DMS153 treated with DMSO at 0.1 percent for 48 hours (cell line): ENCODE measurements around the gene PCDHB13.
"Not testable (repeated sequence)": the region's sequence is repeated elsewhere in the genome, so short reads cannot be mapped to it uniquely, and the experiment has no call there.

Experiments used
- DNase-seq: peaks from one replicate; lab custom pipeline; 2025; ENCODE audit not compliant: unreplicated experiment; lab: John Stamatoyannopoulos, UW

PCDHB13 gene

GRCh38 chr5:141213656-141214339, at the start of gene PCDHB13:
Gene PCDHB13 (plus strand): TSS chr5:141213919. CDS start chr5:141214124, 205 bp downstream.
- DNase-seq = not testable (repeated sequence)

- DNase-seq = no peak
Measured at GRCh38 chr5:141172381-141173204, 41.1 kb upstream of the PCDHB13 start, which contains the start of gene PCDHB7. Gene PCDHB7 (plus strand): TSS chr5:141172644. CDS start chr5:141172836, 192 bp downstream.

GRCh38 chr5:141174291-141175104, 39.2 kb upstream of the PCDHB13 start:
- not testable (repeated sequence) for DNase-seq

- DNase-seq = no peak
Measured at GRCh38 chr5:141175933-141176332, 37.8 kb upstream of the PCDHB13 start.

GRCh38 chr5:141177577-141178191, 36.0 kb upstream of the PCDHB13 start, which contains the start of gene PCDHB8:
Gene PCDHB8 (plus strand): TSS chr5:141177790. CDS start chr5:141178035, 245 bp downstream.
- not testable (repeated sequence) for DNase-seq

- not testable (repeated sequence) for DNase-seq
Measured at GRCh38 chr5:141179371-141179770, 34.3 kb upstream of the PCDHB13 start.

- not testable (repeated sequence) for DNase-seq
Measured at GRCh38 chr5:141179876-141180275, 33.8 kb upstream of the PCDHB13 start.

- DNase-seq = no peak
Measured at GRCh38 chr5:141180313-141180712, 33.4 kb upstream of the PCDHB13 start.

GRCh38 chr5:141182248-141182647, 31.5 kb upstream of the PCDHB13 start, which contains the start of gene PCDHB16:
Gene PCDHB16 (plus strand): TSS chr5:141182387. CDS start chr5:141182560, 173 bp downstream.
- DNase-seq = no peak

- DNase-seq = not testable (repeated sequence)
Measured at GRCh38 chr5:141184117-141184855, 29.4 kb upstream of the PCDHB13 start.

- no peak for DNase-seq
Measured at GRCh38 chr5:141186897-141187512, 26.7 kb upstream of the PCDHB13 start, which contains the start of gene PCDHB9. Gene PCDHB9 (plus strand): TSS chr5:141187161. CDS start chr5:141187319, 158 bp downstream.

- DNase-seq = not testable (repeated sequence)
Measured at GRCh38 chr5:141188682-141189081, 25.0 kb upstream of the PCDHB13 start.

- DNase-seq = not testable (repeated sequence)
Measured at GRCh38 chr5:141189131-141189530, 24.6 kb upstream of the PCDHB13 start.

- DNase-seq = no peak
Measured at GRCh38 chr5:141192110-141192725, 21.5 kb upstream of the PCDHB13 start, which contains the start of gene PCDHB10. Gene PCDHB10 (plus strand): TSS chr5:141192353. CDS start chr5:141192553, 200 bp downstream.

GRCh38 chr5:141194332-141194731, 19.4 kb upstream of the PCDHB13 start:
- DNase-seq = not testable (repeated sequence)

GRCh38 chr5:141196363-141196762, 17.4 kb upstream of the PCDHB13 start:
- no peak for DNase-seq

GRCh38 chr5:141199359-141200235, 14.1 kb upstream of the PCDHB13 start, which contains the start of gene PCDHB11:
Gene PCDHB11 (plus strand): TSS chr5:141199627. CDS start chr5:141199775, 148 bp downstream.
- DNase-seq = no peak
